OCI-LY3 (cell line): ENCODE results near the gene PHACTR3.

ENCODE experiments used
- EZH2phosphoT487 ChIP-seq: fragments of 200-600 bp; shearing (Covaris generic); IDR thresholded peaks from 2 replicates; pipeline ENCODE4 v1.6.1; 2018; ENCODE audit warnings: antibody characterized with exemption, mixed run types, low read depth
- TF ChIP-seq, protein P1 (sequence below): fragments of 200-600, 300-600 bp; sonication (generic); IDR thresholded peaks from 2 replicates; pipeline ENCODE4 v1.5.1; 2014; ENCODE audit warnings: antibody characterized with exemption, low read length, low read depth

GRCh38 chr20:59808729-59809381 is 204.5 kb downstream of the PHACTR3 start:
- TF ChIP-seq, protein P1, sequence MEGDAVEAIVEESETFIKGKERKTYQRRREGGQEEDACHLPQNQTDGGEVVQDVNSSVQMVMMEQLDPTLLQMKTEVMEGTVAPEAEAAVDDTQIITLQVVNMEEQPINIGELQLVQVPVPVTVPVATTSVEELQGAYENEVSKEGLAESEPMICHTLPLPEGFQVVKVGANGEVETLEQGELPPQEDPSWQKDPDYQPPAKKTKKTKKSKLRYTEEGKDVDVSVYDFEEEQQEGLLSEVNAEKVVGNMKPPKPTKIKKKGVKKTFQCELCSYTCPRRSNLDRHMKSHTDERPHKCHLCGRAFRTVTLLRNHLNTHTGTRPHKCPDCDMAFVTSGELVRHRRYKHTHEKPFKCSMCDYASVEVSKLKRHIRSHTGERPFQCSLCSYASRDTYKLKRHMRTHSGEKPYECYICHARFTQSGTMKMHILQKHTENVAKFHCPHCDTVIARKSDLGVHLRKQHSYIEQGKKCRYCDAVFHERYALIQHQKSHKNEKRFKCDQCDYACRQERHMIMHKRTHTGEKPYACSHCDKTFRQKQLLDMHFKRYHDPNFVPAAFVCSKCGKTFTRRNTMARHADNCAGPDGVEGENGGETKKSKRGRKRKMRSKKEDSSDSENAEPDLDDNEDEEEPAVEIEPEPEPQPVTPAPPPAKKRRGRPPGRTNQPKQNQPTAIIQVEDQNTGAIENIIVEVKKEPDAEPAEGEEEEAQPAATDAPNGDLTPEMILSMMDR, result no peak
- TF ChIP-seq EZH2phosphoT487, result no peak
